Fibroblast of skin of left biceps (primary cell): ENCODE measurements around the gene RGL1.
A peak's percentile ranks its signal among the peaks of the same experiment; 100 is the strongest.

ENCODE experiments used
- DNase-seq, 2 experiments: peaks; one replicate each; pipeline ENCODE4 v3.0.0-alpha.2; 2013; ENCODE audit warnings: low read depth in 2 of 2

Gene RGL1

DNA sequence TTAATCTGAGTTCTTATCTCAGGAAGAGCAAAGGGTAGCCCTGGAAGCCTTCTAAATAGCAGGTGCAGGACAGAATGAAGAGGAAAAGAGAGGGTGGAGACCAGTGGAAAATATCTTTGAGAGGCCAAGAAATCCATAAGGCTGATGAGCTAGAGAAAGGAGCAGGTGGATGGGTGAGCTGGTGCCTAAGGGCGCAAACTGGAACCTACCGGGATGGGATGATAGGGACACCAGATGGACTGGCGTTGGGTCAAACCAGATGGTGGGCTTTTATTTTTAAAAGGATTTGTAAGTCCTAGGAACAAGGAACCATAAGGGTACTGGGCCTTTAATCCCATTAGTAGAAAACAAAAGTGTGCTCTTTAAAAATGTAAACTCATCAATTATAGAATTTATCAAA is 59.7 kb downstream of the RGL1 start:
- DNase-seq: no peak

DNA sequence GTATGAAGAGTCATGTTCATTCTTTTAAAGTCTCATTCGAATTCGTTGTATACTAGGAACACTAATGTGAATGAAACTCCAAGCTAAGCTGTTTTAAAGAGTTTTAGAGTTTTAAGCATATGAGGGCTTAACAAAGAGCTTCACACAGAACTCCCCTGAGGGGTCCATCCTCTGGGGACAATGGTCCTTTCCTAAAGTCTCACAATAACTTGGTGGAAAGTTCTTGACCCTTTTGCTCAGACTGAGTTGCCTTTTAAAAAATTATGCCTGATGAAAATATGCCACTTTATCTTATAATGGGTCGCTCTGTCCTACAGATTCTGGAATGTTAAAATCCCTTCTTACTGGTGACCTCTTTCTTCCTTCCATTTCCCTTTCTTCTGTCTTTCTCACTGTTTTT is 64.3 kb downstream of the RGL1 start:
- no peak for DNase-seq

DNA sequence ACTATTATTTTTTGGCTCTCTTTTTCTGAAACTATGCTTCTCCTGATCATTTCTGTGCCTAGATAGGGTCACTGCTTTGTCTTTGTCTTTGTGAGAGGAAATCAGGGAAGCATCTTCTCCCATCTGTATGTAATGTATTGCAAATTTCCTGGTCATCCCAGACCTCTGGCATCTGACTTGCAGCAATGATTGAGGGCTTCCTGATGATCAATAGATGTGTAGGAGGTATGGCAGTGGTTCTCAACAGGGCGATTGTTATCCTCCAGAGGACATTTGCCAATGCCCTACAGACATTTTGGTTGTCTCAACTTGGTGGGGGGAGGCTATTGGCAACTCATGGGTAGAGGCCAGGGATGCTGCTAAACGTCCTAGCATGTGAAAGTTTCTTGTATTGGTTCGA is 64.7 kb downstream of the RGL1 start:
- no peak for DNase-seq

DNA sequence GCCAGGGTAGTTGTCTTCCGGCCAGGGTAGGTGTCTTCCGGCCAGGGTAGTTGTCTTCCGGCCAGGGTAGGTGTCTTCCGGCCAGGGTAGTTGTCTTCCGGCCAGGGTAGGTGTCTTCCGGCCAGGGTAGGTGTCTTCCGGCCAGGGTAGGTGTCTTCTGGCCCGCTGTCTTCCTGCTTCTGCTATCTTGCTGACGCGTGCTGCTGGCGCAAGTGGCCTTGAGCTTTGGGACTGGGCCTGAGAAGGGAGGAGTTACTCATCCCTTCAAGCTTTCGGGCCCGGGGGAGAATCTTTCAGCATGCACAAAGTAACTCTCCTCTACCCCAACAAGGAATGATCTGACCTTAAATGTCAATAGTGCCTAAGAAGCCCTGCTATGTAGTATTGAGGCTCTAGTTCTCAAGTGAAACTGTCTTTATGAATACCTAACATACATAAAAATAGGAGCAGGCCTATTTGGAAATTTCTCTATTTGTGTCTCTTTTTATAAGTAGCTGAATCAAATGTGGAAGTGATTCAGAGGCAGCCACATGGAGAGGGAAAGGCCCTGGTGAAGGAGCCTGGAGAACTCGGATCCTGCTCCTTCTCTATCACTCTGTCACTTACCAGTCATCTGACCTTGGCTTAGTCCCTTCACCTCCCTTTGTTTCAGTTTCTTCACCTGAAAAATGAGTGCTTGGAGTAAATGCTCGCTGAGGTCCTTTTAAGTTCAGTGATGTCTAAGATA is 65.6 kb downstream of the RGL1 start:
- no peak for DNase-seq

DNA sequence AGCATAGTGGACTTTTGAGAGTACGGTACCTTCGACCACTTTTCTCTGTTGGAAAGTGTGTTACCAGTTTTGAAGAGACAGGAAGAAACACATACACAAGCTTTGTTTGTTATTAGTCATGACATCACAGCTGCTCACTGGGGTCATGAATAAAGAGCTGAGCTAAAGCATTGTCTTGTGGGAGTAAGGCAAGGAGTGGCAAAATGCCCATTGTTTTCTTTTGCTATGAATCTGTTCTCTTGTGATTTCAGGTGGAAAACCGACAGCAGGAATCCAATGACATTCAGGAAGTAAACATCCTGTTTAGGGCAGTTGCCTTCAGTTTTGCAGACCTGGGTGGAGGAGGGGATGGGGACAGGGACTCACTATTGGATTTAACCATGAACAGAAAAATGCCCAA is 66.2 kb downstream of the RGL1 start:
- no peak for DNase-seq

DNA sequence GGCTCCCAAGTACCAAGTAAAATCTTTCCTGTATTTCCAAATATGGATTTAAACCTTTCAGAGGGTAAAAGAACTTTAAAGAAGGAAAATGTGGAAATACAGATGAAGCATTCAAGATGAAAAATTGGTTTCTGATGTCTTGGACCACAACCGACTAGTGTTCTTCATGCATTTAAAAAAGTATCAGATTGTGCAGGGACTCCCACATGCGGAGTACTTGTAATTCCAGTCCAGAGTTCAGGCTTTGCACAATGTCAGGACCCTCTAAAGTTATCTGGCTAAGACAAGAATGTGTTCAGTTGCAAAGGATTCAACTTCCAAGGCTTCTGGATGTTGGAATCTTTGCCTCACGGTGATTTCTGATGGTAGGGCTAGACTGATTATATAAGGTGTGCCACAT is 66.7 kb downstream of the RGL1 start:
- DNase-seq: no peak

DNA sequence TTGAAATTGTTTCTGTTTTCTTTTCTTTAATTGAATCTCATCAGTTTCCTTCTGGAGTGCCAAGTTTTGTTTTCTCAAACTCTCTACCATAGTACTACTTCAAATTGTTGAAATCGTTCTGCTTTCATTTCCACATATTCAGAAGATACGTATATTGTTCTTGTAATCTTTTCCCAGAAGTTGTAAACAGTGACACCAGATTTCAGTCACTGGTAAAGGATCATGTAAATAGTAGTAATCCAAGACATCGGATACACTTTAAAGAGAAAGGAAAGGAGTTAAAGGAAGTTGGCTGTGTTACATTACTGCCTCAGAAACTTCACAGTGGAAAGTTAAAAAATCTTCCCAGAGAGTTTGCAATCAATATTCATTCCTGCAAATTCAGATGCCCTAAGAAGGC is 67.5 kb downstream of the RGL1 start:
- no peak for DNase-seq

DNA sequence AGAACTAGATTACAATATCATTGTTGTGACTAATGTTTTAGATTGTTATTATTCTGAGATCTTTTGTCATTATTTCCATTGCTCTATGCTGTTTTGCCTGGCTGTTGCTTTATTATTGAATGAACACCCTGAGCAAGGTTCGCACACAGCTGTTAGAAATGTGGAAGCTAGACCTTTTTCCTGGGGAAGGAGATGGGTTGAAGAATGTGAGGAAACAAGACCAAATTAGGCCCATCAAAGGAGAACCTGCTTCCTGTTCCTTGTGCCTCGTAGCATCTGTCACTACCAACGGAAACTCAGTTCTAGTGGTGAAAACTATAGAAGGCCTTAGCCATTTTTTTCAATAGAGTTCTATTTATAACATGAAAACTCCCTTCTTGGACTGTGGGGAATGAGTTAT is 68.7 kb downstream of the RGL1 start:
- DNase-seq: no peak

DNA sequence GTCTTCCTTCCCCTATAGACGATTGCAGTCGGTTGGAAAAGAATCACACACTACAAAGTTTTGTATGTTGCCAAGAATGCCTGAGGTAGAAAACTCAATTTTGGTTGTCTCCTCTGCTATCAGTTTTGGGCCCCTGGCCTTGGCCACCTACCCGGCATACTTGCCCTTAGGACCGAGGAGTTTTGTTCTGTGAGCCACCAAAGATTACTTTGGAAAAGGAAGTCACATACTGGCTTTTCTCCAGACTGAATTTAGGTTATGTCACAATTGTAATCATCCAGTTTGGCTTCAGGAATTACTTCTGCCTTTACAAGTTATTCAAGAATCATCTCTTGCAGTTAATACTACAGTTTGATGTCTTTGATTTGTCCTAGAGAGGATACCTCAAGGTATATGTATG is 71.4 kb downstream of the RGL1 start:
- no peak for DNase-seq

DNA sequence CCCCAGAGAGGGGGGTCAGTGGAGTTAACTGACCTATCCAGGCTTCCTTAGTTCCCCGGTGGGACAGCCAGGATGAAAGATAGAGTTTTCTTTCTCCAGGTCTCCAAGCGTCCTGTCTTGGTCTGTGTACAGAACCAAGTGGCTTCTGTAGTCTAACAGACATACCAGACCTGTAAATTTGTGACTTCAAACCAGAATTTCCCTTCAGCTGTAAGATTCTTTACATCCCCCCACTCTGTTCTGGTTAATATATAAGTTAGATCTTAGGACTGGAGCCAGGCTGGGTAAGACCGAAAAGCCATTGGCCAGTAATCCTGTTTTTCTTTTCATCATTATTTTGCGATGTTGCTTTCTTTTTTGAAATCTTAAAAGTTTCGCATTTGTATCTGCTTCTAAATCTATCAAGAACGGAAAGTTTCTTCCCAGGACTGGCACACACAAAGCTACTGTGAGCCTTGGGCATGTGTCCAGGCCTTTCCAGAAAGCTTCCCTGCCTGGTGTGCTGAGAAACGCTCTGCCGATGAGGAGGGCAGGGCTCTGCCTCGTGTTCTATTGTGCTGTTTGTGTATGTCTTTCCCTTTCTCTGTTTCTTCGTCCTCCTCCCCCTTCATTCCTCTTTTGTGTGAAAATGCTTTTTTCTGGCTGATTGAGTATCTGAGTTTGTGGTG is 72.3 kb downstream of the RGL1 start:
- DNase-seq: no peak

DNA sequence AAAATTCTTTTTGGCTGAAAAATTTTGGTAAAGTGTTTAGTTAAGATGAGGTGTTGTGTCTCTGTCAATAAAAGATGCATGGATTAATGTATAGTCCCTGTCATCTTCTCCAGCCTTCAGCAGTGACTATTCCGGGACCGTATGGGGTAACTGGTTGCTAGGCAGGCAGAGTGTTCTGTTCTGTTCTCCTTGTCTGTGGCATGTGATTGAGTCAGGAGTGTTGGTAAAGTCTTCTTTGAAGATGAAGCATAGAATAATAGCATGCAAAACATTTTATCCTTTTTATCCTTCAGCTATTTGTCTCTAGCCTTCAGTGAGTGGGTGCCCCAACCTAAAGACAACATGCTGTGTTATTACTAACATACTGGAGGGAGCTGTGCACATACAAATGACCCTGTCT is 74.6 kb downstream of the RGL1 start:
- no peak for DNase-seq

DNA sequence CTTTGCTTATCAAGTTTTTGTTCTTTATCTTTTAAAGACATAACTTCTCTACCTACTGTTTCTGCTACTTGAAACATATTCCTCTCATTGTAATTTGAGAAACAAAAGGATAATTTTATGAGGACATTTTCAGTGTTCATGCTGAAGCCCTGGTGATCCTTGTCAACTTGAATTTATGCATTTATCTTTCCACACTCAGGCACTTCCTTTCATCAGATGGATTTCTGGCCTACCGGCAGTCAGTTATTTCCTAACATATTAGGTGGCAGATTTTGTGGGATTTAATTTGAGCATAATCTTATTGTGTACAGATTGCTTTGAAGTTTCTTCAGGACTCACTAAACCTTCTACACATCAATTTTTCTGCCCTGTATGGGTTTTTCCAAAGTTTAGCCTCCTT is 75.0 kb downstream of the RGL1 start:
- DNase-seq: no peak

DNA sequence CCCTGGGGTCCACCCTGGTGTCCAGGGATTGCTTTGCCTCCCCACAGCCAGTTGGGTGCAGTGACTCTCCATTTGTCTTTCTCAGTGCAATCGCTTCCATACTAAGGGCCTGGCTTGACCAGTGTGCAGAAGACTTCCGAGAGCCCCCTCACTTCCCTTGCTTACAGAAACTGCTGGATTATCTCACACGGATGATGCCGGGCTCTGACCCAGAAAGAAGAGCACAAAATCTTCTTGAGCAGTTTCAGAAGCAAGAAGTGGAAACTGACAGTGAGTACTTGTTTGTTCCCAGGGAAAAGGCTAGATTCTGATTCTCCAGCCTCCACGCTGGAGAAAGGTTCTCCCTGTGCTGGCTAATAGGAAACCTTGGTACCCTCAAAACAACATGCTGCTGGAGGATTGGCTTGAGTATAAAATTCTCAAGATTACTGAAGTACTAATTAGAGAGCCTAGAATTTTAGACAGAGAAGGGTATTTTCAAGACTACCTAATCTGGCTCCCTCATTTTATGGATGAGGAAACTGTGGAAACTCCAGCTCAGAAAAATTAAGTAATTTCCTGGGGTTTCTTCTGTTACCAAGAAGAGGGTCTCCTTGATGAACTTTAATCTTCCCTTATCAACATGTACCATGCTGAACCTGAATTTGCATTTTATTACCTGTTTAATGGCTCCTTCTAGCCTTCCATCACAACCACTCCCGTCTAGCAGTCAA is 75.8 kb downstream of the RGL1 start:
- DNase-seq: no peak

DNA sequence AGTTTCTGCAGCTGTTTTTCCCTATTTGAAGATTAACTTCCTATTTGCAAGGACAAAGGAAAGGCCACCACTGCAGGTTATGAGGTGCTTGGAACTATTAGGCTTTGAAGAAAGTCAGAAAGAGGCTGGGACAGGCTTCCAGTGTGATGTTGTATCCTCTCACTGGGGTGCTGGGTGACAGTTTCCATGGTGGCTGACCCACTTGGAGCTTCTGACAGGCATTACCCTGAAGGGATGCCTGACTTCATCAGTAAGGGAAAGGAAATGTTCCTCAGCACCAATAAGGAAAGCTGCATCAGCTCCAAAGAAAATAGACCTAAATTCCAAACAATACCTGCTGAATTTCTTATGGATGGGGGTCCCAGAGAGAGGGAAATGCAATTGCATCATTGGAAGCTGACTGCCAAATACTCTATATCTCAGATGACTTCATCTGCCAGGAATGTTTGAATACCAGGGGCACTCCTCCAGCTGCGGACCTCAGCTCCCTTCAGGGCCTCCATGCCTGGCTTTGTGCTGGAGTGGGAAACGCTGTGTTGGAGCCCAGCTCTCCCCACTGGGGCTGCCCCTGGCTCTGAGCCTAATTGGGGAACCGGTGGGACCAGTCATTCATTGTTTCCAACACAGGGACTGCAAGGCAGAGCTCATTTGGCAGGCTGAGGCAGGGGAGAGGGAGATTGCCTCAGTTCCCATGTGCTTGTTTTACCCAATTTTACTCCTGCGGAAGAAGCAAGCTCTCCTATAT is 76.6 kb downstream of the RGL1 start:
- peak; percentile 74 to 76 for DNase-seq

DNA sequence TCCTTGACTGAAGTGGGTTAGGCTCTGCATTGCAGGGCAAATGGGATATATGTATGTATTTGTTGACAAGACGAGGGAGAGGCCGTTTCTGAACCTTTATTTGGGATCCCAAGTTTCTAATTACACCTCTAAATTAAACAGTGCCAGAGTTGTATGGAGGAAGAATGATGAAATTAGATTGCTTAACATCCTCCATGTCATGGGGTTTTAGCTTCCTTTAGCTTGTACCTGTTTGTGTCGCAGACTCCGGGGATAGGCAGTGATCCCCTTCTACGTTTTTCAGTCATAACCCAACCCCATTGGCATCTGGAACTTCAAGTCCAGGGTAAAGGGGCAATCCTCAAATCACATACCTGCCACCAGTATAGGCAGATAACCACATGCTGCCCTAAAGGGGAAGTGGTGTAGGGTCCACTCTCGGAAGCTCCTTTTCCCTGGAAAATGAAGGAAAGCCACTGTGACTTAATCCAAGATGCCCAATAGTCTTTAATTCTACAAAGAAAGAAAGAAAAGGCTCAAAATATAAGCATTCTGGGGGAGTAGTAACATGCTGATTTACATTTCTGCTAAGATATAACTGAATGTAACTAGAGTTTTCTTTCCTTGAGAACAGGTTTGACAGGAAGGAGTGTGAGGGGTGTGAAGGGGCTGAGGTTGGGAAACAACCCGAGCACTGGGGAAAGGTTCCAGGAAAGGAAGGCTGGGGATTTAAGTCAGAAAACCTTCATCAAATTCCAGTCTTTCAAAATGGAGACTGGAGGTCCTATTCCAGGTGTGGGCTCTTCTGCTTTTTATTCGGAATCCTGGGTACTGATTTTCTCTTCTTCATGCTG is 77.6 kb downstream of the RGL1 start:
- no peak for DNase-seq

DNA sequence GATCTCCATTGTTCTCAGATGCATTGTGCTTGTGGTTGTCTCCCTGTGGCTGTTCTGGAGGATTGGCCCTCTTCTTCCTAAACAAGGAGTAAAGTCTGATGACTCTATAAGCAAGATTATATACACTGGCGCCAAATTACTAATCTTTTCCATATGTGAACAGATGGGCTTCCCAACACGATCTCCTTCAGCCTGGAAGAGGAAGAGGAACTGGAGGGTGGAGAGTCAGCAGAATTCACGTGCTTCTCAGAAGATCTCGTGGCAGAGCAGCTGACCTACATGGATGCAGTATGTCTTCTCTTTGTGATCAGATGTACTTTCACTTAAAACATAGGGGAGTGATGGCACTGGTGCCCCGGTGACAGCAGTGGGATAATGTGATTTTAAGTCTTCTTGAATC is 78.7 kb downstream of the RGL1 start:
- peak; percentile 31 to 36 for DNase-seq

DNA sequence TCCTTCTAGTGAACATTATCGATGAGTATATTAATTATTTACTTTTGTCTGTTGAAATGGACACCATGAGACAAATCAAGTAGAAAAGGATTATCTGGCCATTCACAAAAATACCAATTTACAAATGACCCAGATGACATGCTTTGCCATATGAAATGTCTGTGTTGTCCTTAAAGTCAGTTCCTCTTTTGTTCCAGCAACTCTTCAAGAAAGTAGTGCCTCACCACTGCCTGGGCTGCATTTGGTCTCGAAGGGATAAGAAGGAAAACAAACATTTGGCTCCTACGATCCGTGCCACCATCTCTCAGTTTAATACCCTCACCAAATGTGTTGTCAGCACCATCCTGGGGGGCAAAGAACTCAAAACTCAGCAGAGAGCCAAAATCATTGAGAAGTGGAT is 79.6 kb downstream of the RGL1 start:
- no peak for DNase-seq

DNA sequence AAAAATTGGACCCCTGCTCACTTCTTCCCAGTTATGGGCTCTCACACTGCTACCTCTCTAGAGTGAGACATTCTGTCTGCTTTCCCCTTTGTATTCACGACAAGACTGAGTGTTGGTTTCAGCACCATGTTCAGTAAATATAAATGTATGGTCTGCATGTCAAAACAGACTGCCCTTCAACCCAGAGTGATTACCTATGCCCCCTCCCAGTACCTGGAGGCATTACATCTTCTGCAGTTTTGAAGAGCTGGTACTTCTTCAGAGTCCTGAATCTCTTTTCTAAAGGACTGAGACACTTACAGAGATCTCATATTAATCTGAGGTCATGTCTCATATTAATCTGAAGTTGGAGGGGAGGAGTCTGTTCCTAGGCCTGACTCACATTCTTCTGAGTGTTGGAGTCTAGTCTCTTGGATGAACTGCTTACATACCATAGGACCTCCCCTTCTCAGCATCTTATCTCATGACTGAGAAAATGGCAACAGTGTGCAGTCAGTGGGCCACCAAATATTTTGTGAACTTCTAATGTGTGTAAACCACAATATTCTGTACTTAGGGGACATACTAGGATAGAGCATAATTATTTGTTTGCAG is 80.3 kb downstream of the RGL1 start:
- no peak for DNase-seq

DNA sequence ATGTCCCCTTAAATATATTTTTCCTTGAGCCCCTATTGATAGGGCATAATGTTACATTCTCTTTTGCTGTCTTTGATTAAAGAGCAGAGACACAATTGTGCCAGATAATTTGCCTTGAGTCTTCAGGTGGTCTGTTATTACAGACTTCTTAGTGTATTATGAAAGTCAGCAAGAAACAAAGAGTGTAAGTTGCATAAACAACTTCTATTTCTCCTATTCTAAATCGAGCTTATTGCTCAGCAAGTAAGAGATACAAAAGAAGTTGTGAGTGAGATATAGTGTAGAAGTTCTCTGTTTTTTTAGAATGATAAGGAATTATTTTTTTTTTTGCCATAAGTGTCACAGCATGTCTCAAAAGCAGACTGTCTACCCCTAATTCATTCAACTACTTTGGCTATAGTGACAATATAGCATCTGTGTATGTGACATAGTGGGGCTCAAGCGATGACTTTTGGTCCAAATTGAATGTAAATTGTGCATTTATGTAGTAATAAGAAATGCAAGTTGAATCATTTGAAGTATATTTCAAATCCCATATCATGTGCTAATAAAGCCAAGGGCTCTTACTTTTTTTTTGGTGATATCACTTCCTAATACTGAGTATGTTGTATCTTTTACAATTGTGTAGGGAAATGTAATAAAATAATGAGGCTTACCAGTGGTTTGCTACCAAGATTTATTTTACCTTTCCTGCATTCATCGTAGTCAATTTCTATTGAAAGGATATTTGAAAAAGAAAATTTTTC is 81.3 kb downstream of the RGL1 start:
- DNase-seq: no peak

DNA sequence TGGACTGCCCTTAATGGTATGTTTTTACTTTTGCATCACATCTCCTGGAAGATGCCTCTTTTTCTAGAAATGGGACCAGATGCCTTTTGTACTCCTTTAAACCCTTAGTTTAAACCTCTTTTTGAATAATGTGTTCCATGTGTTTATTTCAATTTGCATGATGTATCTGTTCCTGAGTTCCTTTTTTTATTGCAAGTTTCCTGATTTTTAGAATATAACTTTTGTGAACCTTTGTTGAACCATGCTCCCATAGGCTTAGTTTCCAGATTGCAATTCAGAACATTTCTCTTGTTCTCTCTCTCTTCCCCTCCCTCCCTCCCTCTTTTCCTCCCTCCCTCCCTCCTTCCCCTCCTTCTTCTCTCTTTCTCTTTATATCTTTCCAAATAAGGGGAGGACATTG is 81.9 kb downstream of the RGL1 start:
- DNase-seq: no peak
